Upper lobe of right lung (tissue), 1 donor: ENCODE results near the gene TLR5. TPM values are rescaled to one million over a fixed set of nuclear protein-coding genes. Genes with fewer than 3 reads are reported as not detected.

Source experiments
- ATAC-seq: fragments of 200-7000 bp; cut with Tn5 transposase; one replicate; pipeline ENCODE4 v1.9.1; 2020; ENCODE audit warnings: mild to moderate bottlenecking, moderate library complexity
- DNase-seq: peaks from one replicate; pipeline ENCODE4 v3.0.0-alpha.2; 2020
- H3K27ac ChIP-seq: fragments of 200-600 bp; one replicate; pipeline ENCODE4 v1.8.0; 2022
- H3K27me3 ChIP-seq: fragments of 200-600 bp; one replicate; pipeline ENCODE4 v1.8.0; 2022; ENCODE audit warnings: mild to moderate bottlenecking
- H3K36me3 ChIP-seq: fragments of 200-600 bp; one replicate; pipeline ENCODE4 v1.8.0; 2022
- H3K4me1 ChIP-seq: fragments of 200-600 bp; one replicate; pipeline ENCODE4 v1.8.0; 2022
- H3K4me3 ChIP-seq: fragments of 200-600 bp; one replicate; pipeline ENCODE4 v1.8.0; 2022; ENCODE audit warnings: mild to moderate bottlenecking
- H3K9me3 ChIP-seq: fragments of 200-600 bp; one replicate; pipeline ENCODE4 v1.8.0; 2022
- CTCF ChIP-seq: fragments of 200-600 bp; IDR thresholded peaks from one replicate; pipeline ENCODE4 v1.8.0; 2022; ENCODE audit warnings: antibody characterized with exemption
- intact Hi-C: fragments of 100-400 bp; cut with DNase I; formaldehyde crosslinking; loops from one replicate; pipeline ENCODE4 v1.11.0; 2022
- total RNA-seq: library from RNA; stranded (reverse); fragmentation: NEBNext Ultra II Directional; extraction: Animal tissue kit (Norgen Biotek cat#: 25700); gene quantifications from one replicate; pipeline ENCODE4 v1.2.1, GENCODE V29; 2021
- donor health status: DM: no; HTN: yes; CAD: no; lungs with severe emphysema.

The TLR5 gene
- total RNA-seq, 1 donor from 2014 or later: 22.3 TPM

GRCh38 chr1:223123011-223123610, 19.9 kb downstream of the TLR5 start:
- intact Hi-C loops: no loop called here
- TF ChIP-seq CTCF: no peak
- DNase-seq (no peak), ATAC-seq (no peak)
- no peaks in the 10 kb centered on the region for H3K9me3 ChIP-seq
- H3K27me3 ChIP-seq: no peaks in the 10 kb centered on the region
- no peak overlapping the region for H3K27ac ChIP-seq
- no peaks in the 10 kb centered on the region for H3K4me1 ChIP-seq
- H3K36me3 ChIP-seq: no peaks in the 10 kb centered on the region
- H3K4me3 ChIP-seq: peak overlapping the region; percentile 19

GRCh38 chr1:223118418-223118817, 24.6 kb downstream of the TLR5 start:
- DNase-seq (no peak), ATAC-seq (no peak)
- no peak overlapping the region for H3K27ac ChIP-seq
- TF ChIP-seq CTCF: no peak
- H3K27me3 ChIP-seq: no peaks in the 10 kb centered on the region
- no peak overlapping the region for H3K4me3 ChIP-seq
- intact Hi-C loops: no loop called here
- H3K9me3 ChIP-seq: no peaks in the 10 kb centered on the region
- H3K36me3 ChIP-seq: no peaks in the 10 kb centered on the region
- H3K4me1 ChIP-seq: peaks cover 9% of the 10 kb centered on the region

GRCh38 chr1:223116950-223117349, 26.1 kb downstream of the TLR5 start:
- H3K9me3 ChIP-seq: no peaks in the 10 kb centered on the region
- no peaks in the 10 kb centered on the region for H3K36me3 ChIP-seq
- ATAC-seq: peak; percentile 12
- H3K27ac ChIP-seq: no peak overlapping the region
- no peak for DNase-seq
- no peaks in the 10 kb centered on the region for H3K27me3 ChIP-seq
- no peak for TF ChIP-seq CTCF
- intact Hi-C loops: no loop called here
- H3K4me3 ChIP-seq: no peak overlapping the region
- H3K4me1 ChIP-seq: peaks cover 9% of the 10 kb centered on the region

GRCh38 chr1:223114871-223115270, 28.2 kb downstream of the TLR5 start:
- H3K36me3 ChIP-seq: no peaks in the 10 kb centered on the region
- no peaks in the 10 kb centered on the region for H3K27me3 ChIP-seq
- H3K4me1 ChIP-seq: peaks cover 9% of the 10 kb centered on the region
- DNase-seq (no peak), ATAC-seq (peak; percentile 50)
- no peak overlapping the region for H3K4me3 ChIP-seq
- H3K9me3 ChIP-seq: no peaks in the 10 kb centered on the region
- TF ChIP-seq CTCF: no peak
- intact Hi-C loops: no loop called here
- peak overlapping the region; percentile 78 for H3K27ac ChIP-seq

- Histone ChIP-seq H3K4me1 (peaks cover 9% of the 10 kb centered on the region), H3K27ac (no peak overlapping the region), H3K36me3 (no peaks in the 10 kb centered on the region), H3K9me3 (no peaks in the 10 kb centered on the region), H3K27me3 (no peaks in the 10 kb centered on the region), H3K4me3 (no peak overlapping the region)
- DNase-seq: no peak
- ATAC-seq: no peak
- intact Hi-C loops: no loop called here
- TF ChIP-seq CTCF: no peak
Measured at GRCh38 chr1:223110952-223111351, 32.1 kb downstream of the TLR5 start.

- no peak for TF ChIP-seq CTCF
- Histone ChIP-seq H3K9me3 (no peaks in the 10 kb centered on the region), H3K27ac (no peak overlapping the region), H3K4me3 (no peak overlapping the region), H3K4me1 (peaks cover 6% of the 10 kb centered on the region), H3K27me3 (no peaks in the 10 kb centered on the region), H3K36me3 (no peaks in the 10 kb centered on the region)
- ATAC-seq: peak; percentile 46
- intact Hi-C loops: no loop called here
- DNase-seq: no peak
Measured at GRCh38 chr1:223109581-223110026, 33.4 kb downstream of the TLR5 start.
